A549 treated with CORT108297 at 1 μM for 4 hours (cell line): ENCODE data around the gene A2M. TPM values are rescaled to one million over a fixed set of nuclear protein-coding genes. Genes with fewer than 3 reads are reported as not detected.

ENCODE experiments used
- total RNA-seq: library from RNA; stranded (reverse); fragments of 200-300 nt; extraction: Qiagen RNA extraction; gene quantifications from 5 replicates; pipeline ENCODE4 v1.2.3, GENCODE V29; 2022

Gene A2M
- total RNA-seq, result 0.27 TPM in 1 of 5 replicates, not detected in the others

GRCh38 chr12:9115731-9116559, at the start of gene A2M:
TSS of gene A2M (minus strand) at chr12:9115919. CDS start at chr12:9115849, 70 bp downstream.

Other genes starting within 250 kb of the A2M start
- 8.2 to 11.9 TPM (median 10.8 TPM) in 5 replicates for gene PHC1, start 201.4 kb downstream of the A2M start, total RNA-seq
- gene M6PR, start 166.3 kb downstream of the A2M start, total RNA-seq, result 153 to 167 TPM (median 159 TPM) in 5 replicates
- 1.6 to 2.5 TPM (median 1.9 TPM) in 5 replicates for gene KLRG1, start 126.4 kb downstream of the A2M start, total RNA-seq
- not detected in 5 replicates for gene PZP, start 92.5 kb upstream of the A2M start, total RNA-seq